ENCODE results near the gene TAX1BP1.
"Not testable (repeated sequence)": the region's sequence is repeated elsewhere in the genome, so short reads cannot be mapped to it uniquely, and the experiment has no call there.

- not testable (repeated sequence) for TF ChIP-seq CTCF (conservative IDR thresholded peaks at IDR 0.05); ZFX (IDR thresholded peaks at IDR 0.05)
Measured at GRCh38 chr7:27856703-27857485, 116.9 kb downstream of the TAX1BP1 start.

Measured in C4-2B (cell line).